ENCODE data around the gene P2RX5.
"Not testable (repeated sequence)": the region's sequence is repeated elsewhere in the genome, so short reads cannot be mapped to it uniquely, and the experiment has no call there.

The P2RX5 gene

GRCh38 chr17:3695723-3696411 lies at the start of gene P2RX5:
Gene P2RX5 (minus strand): TSS chr17:3696155. CDS start chr17:3696005, 150 bp downstream.
- DNase-seq (ENCODE audit: low read depth): no peak

GRCh38 chr17:3745071-3745470 lies 49.1 kb upstream of the P2RX5 start:
- DNase-seq (ENCODE audit: low read depth): no peak

- no peak for DNase-seq (ENCODE audit: low read depth)
Observed at GRCh38 chr17:3744014-3744413, 48.1 kb upstream of the P2RX5 start.

- no peak for DNase-seq (ENCODE audit: low read depth)
Observed at GRCh38 chr17:3740611-3741073, 44.7 kb upstream of the P2RX5 start.

GRCh38 chr17:3739422-3740124 lies 43.6 kb upstream of the P2RX5 start:
- DNase-seq (ENCODE audit: low read depth): no peak

GRCh38 chr17:3738562-3739295 lies 42.8 kb upstream of the P2RX5 start:
- no peak for DNase-seq (ENCODE audit: low read depth)

- no peak for DNase-seq (ENCODE audit: low read depth)
Observed at GRCh38 chr17:3735515-3735914, 39.6 kb upstream of the P2RX5 start.

- not testable (repeated sequence) for DNase-seq (ENCODE audit: low read depth)
Observed at GRCh38 chr17:3734911-3735276, 38.9 kb upstream of the P2RX5 start.

- DNase-seq (ENCODE audit: low read depth): no peak
Observed at GRCh38 chr17:3732210-3732621, 36.3 kb upstream of the P2RX5 start.

- DNase-seq (ENCODE audit: low read depth): no peak
Observed at GRCh38 chr17:3730881-3731429, 35.0 kb upstream of the P2RX5 start.

GRCh38 chr17:3729881-3730280 lies 33.9 kb upstream of the P2RX5 start:
- no peak for DNase-seq (ENCODE audit: low read depth)

GRCh38 chr17:3728099-3728498 lies 32.1 kb upstream of the P2RX5 start:
- not testable (repeated sequence) for DNase-seq (ENCODE audit: low read depth)

GRCh38 chr17:3727041-3727440 lies 31.1 kb upstream of the P2RX5 start:
- DNase-seq (ENCODE audit: low read depth): no peak

GRCh38 chr17:3724378-3725077 lies 28.6 kb upstream of the P2RX5 start:
- no peak for DNase-seq (ENCODE audit: low read depth)

- DNase-seq (ENCODE audit: low read depth): no peak
Observed at GRCh38 chr17:3723556-3724377, 27.8 kb upstream of the P2RX5 start, which contains the start of gene HASPIN. Gene HASPIN (plus strand): TSS chr17:3723903. CDS start chr17:3723936, 33 bp downstream.

GRCh38 chr17:3723188-3723555 lies 27.2 kb upstream of the P2RX5 start:
- no peak for DNase-seq (ENCODE audit: low read depth)

- no peak for DNase-seq (ENCODE audit: low read depth)
Observed at GRCh38 chr17:3722716-3723115, 26.8 kb upstream of the P2RX5 start.

- DNase-seq (ENCODE audit: low read depth): no peak
Observed at GRCh38 chr17:3719265-3719664, 23.3 kb upstream of the P2RX5 start.

- no peak for DNase-seq (ENCODE audit: low read depth)
Observed at GRCh38 chr17:3718201-3718600, 22.2 kb upstream of the P2RX5 start.

GRCh38 chr17:3715296-3715695 lies 19.3 kb upstream of the P2RX5 start:
- DNase-seq (ENCODE audit: low read depth): no peak
